GM12878 (cell line): ENCODE data around the gene FBXO8. TPM values are rescaled to one million over a fixed set of nuclear protein-coding genes. Genes with fewer than 3 reads are reported as not detected.

Source experiments
- ATAC-seq: fragments of 200-7000 bp; cut with Tn5 transposase; 3 replicates; pipeline ENCODE4 v1.9.1; 2020; ENCODE audit warnings: mild to moderate bottlenecking, moderate library complexity
- BruUV-seq: library from RNA; stranded (reverse); fragments of 400-500 nt; replicated peaks from 2 replicates; lab custom pipeline; 2021; lab: Mats Ljungman, UMichigan
- CTCF ChIA-PET: fragments of 300-600 bp; sonication (Branson Sonifier 250); formaldehyde crosslinking; extraction: SDS; loops from one replicate; lab custom pipeline; 2021; ENCODE audit warnings: inconsistent platforms; lab: Yijun Ruan, JAX
- POLR2A ChIA-PET: fragments of 350-600 bp; formaldehyde crosslinking; extraction: SDS; loops from one replicate; lab custom pipeline; 2021; ENCODE audit warnings: inconsistent platforms; lab: Charles Lee
- RAD21 ChIA-PET: fragments of 300-600 bp; sonication (Branson Sonifier 250); formaldehyde crosslinking; loops from one replicate; lab custom pipeline; 2023; ENCODE audit warnings: antibody characterized with exemption; ENCODE audit not compliant: unreplicated experiment; lab: Charles Lee
- SMC1A ChIA-PET: fragments of 300-600 bp; sonication (Branson Sonifier 250); formaldehyde crosslinking; loops from one replicate; lab custom pipeline; 2023; ENCODE audit not compliant: unreplicated experiment, uncharacterized antibody; lab: Charles Lee
- DNase-seq: peaks from one replicate; pipeline ENCODE4 v3.0.0-alpha.2; 2011; ENCODE audit warnings: low read depth, low spot score
- FAIRE-seq: peaks from 3 replicates; lab custom pipeline; 2011; peaks lifted over from hg19 to GRCh38; lab: Jason Lieb, UNC
- H2AFZ ChIP-seq: 2 replicates; pipeline ENCODE4 v1.6.0; 2011; ENCODE audit warnings: low read depth, low read length, control low read depth; ENCODE audit not compliant: control insufficient read depth
- H3K27ac ChIP-seq: 2 replicates; pipeline ENCODE4 v1.5.1; 2011; ENCODE audit warnings: control low read depth; ENCODE audit not compliant: control insufficient read depth, insufficient read depth
- H3K27me3 ChIP-seq, 2 experiments: replicated peaks in 1 of 2; 2 replicates each; pipeline versions ENCODE4 v1.6.0 to v1.6.1; 2011; ENCODE audit warnings: low read length in 1 of 2; ENCODE audit not compliant: control insufficient read depth in 2 of 2, insufficient read depth in 2 of 2
- H3K36me3 ChIP-seq, 2 experiments: 2 replicates each; pipeline ENCODE4 v1.5.1; 2011; ENCODE audit warnings: low read length in 1 of 2; ENCODE audit not compliant: control insufficient read depth in 2 of 2, insufficient read depth in 2 of 2
- H3K4me1 ChIP-seq: 2 replicates; pipeline ENCODE4 v1.6.1; 2011; ENCODE audit warnings: mild to moderate bottlenecking, low read length, moderate library complexity, mixed read lengths; ENCODE audit not compliant: control insufficient read depth, insufficient read depth
- H3K4me2 ChIP-seq: 2 replicates; pipeline ENCODE4 v1.6.0; 2011; ENCODE audit warnings: control low read depth; ENCODE audit not compliant: control insufficient read depth, insufficient read depth
- H3K4me3 ChIP-seq: fragments of 200-600 bp; sonication (generic); 2 replicates; pipeline ENCODE4 v1.5.1; 2016
- H3K79me2 ChIP-seq: 2 replicates; pipeline ENCODE4 v1.6.0; 2011; ENCODE audit warnings: low read length; ENCODE audit not compliant: control insufficient read depth, insufficient read depth
- H3K9ac ChIP-seq: 2 replicates; pipeline ENCODE4 v1.8.0; 2011; ENCODE audit warnings: low read length, control low read depth, mixed read lengths; ENCODE audit not compliant: control insufficient read depth, insufficient read depth
- H3K9me3 ChIP-seq: replicated peaks from 3 replicates; pipeline ENCODE4 v1.5.1; 2011; ENCODE audit warnings: mild to moderate bottlenecking, low read length; ENCODE audit not compliant: control insufficient read depth, insufficient read depth
- H4K20me1 ChIP-seq: 2 replicates; pipeline ENCODE4 v1.6.0; 2011; ENCODE audit not compliant: control insufficient read depth, insufficient read depth
- E2F8 ChIP-seq: fragments of 450-650 bp; IDR thresholded peaks from 2 replicates; pipeline ENCODE4 v1.6.1; 2018; ENCODE audit warnings: mild to moderate bottlenecking, low read depth, moderate library complexity; ENCODE audit not compliant: partially characterized antibody
- MYB ChIP-seq: fragments of 150-350 bp; IDR thresholded peaks from 2 replicates; pipeline ENCODE4 v1.6.1; 2014; ENCODE audit warnings: mild to moderate bottlenecking, low read depth, low read length, borderline replicate concordance
- NFIC ChIP-seq: IDR thresholded peaks from 2 replicates; pipeline ENCODE4 v1.6.1; 2012; ENCODE audit warnings: low read depth, mild to moderate bottlenecking, inconsistent platforms, low read length, moderate library complexity
- NFXL1 ChIP-seq: fragments of 450-650 bp; IDR thresholded peaks from 2 replicates; pipeline ENCODE4 v1.6.1; 2017; ENCODE audit warnings: antibody characterized with exemption, mild to moderate bottlenecking, borderline replicate concordance
- NFYA ChIP-seq: IDR thresholded peaks from 2 replicates; pipeline ENCODE4 v1.6.1; 2011; ENCODE audit warnings: low read depth, mild to moderate bottlenecking, low read length, improper control_type of control experiment, borderline replicate concordance
- PKNOX1 ChIP-seq: fragments of 450-650 bp; IDR thresholded peaks from 2 replicates; pipeline ENCODE4 v1.6.1; 2016; ENCODE audit warnings: mild to moderate bottlenecking
- POLR2A ChIP-seq: IDR thresholded peaks from 2 replicates; pipeline ENCODE4 v1.6.1; 2011; ENCODE audit warnings: low read depth, mild to moderate bottlenecking, low read length
- SIN3A ChIP-seq: IDR thresholded peaks from 2 replicates; pipeline ENCODE4 v1.6.1; 2012; ENCODE audit warnings: low read depth, low read length, improper control_type of control experiment
- SUZ12 ChIP-seq: fragments of 200-600 bp; sonication (generic); IDR thresholded peaks from one replicate; pipeline ENCODE4 v1.6.1; 2018; ENCODE audit warnings: antibody characterized with exemption, mild to moderate bottlenecking; ENCODE audit not compliant: unreplicated experiment
- ZZZ3 ChIP-seq: IDR thresholded peaks from 2 replicates; pipeline ENCODE4 v1.6.1; 2011; ENCODE audit warnings: low read depth; ENCODE audit not compliant: control insufficient read depth, insufficient read length
- WGBS: methylation state at CpG from one replicate; pipeline ENCODE4 v1.1.6; 2016; ENCODE audit warnings: low lambda C conversion rate; ENCODE audit not compliant: insufficient replicate concordance, insufficient coverage; ENCODE audit errors: missing lambda C conversion rate; 5-methylcytosine and 5-hydroxymethylcytosine counted together
- in situ Hi-C: fragments of 300-500 bp; cut with MboI; formaldehyde crosslinking; loops from 9 replicates; pipeline ENCODE4 v1.14.3; 2018; ENCODE audit warnings: mixed read lengths
- intact Hi-C: fragments of 100-400 bp; cut with micrococcal nuclease; formaldehyde crosslinking; loops from one replicate; pipeline ENCODE4 v1.14.2; 2022; ENCODE audit not compliant: unreplicated experiment
- polyA plus RNA-seq, 11 experiments: library from polyadenylated mRNA; depleted of rRNA in 4 of 11; unstranded in 6 of 11; stranded (reverse) in 5 of 11; fragments of >200 nt; fragmentation: Nextera tagmentation in 4 of 11; fragmentation: Illumina TruSeq in 1 of 11; extraction: Ambion mirVana in 4 of 11; extraction: Trizol in 1 of 11; gene quantifications; 1 replicate in 1 of 11; 2 replicates in 10 of 11; pipeline versions ENCODE4 v1.2.1 to v1.2.3, GENCODE V29; 2011 to 2016; ENCODE audit warnings: inconsistent platforms in 2 of 11, missing spikeins in 2 of 11, low read depth in 1 of 11
- total RNA-seq, 4 experiments: library from RNA; depleted of rRNA in 3 of 4; stranded (reverse); fragments of >200 nt in 3 of 4; fragmentation: Illumina TruSeq in 1 of 4; extraction: Trizol in 1 of 4; gene quantifications; 2 replicates each; pipeline versions ENCODE4 v1.2.1 to v1.2.3, GENCODE V29; 2013 to 2021

The FBXO8 gene
- total and polyA plus RNA-seq, 10 of the 15 experiments (the other 5 are each of a cell fraction or from before 2014, with no cell fraction given), result 11.3 to 38.1 (median 16.8) TPM

DNA sequence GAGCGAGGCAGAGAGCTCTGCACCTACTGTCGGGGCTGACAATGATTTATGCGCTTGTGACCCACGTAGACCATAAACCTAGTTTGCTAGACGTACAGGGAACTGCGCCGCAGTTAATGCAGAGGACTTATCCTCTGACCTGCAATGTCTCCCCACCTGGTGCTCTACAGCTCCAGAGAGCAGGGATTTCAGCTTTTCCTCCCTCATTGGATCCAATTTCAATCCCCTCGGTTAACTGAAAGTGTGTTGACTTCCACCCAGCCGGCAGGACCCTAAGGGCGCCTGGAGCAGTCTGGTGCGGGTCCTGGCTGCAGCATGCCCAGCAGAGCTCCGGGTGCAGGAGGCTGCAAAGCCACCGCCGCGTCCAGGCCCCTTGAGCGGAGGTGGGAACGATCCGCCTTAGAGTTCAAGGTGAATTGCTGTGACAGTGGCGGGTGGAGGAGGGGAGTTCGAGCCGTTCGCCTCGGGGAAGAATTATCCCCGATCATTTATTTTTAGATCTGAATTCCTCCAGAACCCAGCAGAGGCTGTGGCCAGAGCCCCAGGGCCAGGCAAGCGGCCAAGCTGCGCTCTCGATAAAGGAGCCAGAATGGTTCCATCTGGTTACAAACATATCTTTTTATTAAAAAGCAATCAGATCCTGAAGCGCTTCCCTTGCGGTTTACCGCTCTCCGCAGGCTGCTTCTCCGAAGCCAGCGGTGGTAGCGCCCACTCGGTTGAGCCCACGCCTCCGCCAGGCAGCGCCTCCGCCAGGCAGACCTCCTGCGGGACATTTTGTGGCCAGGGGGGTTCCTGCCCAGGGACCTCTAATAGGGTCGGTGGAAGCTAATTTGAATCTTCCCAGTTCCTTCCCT lies 66.0 kb downstream of the FBXO8 start:
- in situ Hi-C loops (no loop called here), intact Hi-C loops (no loop called here)
- H3K4me3 ChIP-seq, result no peak overlapping the region
- POLR2A ChIA-PET, result no interaction called here
- DNase-seq (no peak), FAIRE-seq (no peak), ATAC-seq (no peak; the same call in 2 of the 3 replicates)
- no TSS peak for BruUV-seq
- H3K4me2 ChIP-seq, result 0 out of 2 replicates have a peak overlapping the region, but pooled peaks have one; percentile 7
- TF ChIP-seq POLR2A (no peak), SUZ12 (peak; percentile 45)
- no peak overlapping the region for H3K9ac ChIP-seq
- CTCF ChIA-PET, result no interaction called here
- H3K36me3 ChIP-seq, result no peaks in the 10 kb centered on the region
- no peaks in the 10 kb centered on the region for H3K9me3 ChIP-seq
- H4K20me1 ChIP-seq, result no peaks in the 10 kb centered on the region
- H3K79me2 ChIP-seq, result no peaks in the 10 kb centered on the region
- no peak overlapping the region for H2AFZ ChIP-seq
- SMC1A ChIA-PET, result interaction anchor here (1.6 kb wide), 1 partner anchor 101 kb away, joined by 3 read pairs; no protein-coding TSS in a partner anchor
- RAD21 ChIA-PET, result no interaction called here
- H3K27me3 ChIP-seq, result peaks cover 7 to 30% of the 10 kb centered on the region in 2 experiments
- H3K27ac ChIP-seq, result no peak overlapping the region
- 32% methylated on average over 41 of the region's 41 CpGs for WGBS
- no peaks in the 10 kb centered on the region for H3K4me1 ChIP-seq

- ATAC-seq (no peak), FAIRE-seq (no peak), DNase-seq (no peak)
- H2AFZ ChIP-seq, result no peak overlapping the region
- H3K36me3 ChIP-seq, result no peaks in the 10 kb centered on the region
- SMC1A ChIA-PET, result interaction anchor here (1.6 kb wide), 1 partner anchor 102 kb away, joined by 3 read pairs; no protein-coding TSS in a partner anchor
- peaks cover 7 to 36% of the 10 kb centered on the region in 2 experiments for H3K27me3 ChIP-seq
- H3K9me3 ChIP-seq, result no peaks in the 10 kb centered on the region
- H4K20me1 ChIP-seq, result no peaks in the 10 kb centered on the region
- H3K79me2 ChIP-seq, result no peaks in the 10 kb centered on the region
- H3K4me2 ChIP-seq, result no peak overlapping the region
- CTCF ChIA-PET, result no interaction called here
- no peaks in the 10 kb centered on the region for H3K4me1 ChIP-seq
- H3K9ac ChIP-seq, result no peak overlapping the region
- in situ Hi-C loops, result no loop called here
- H3K27ac ChIP-seq, result no peak overlapping the region
- POLR2A ChIA-PET, result no interaction called here
- intact Hi-C loops, result no loop called here
- BruUV-seq, result no TSS peak
- under 1% methylated on average over 15 of the region's 15 CpGs for WGBS
- no peak overlapping the region for H3K4me3 ChIP-seq
- RAD21 ChIA-PET, result no interaction called here
- TF ChIP-seq SIN3A, result no peak
- TF ChIP-seq NFIC, result no peak
- TF ChIP-seq ZZZ3, result no peak
- no peak for TF ChIP-seq MYB
- TF ChIP-seq NFXL1, result no peak
- no peak for TF ChIP-seq PKNOX1
- TF ChIP-seq NFYA, result no peak
- TF ChIP-seq E2F8, result no peak
These were observed 66.6 kb downstream of the FBXO8 start for GRCh38 chr4:174216799-174217272.
